PC-3 (cell line): ENCODE results near the gene POMT2.

ENCODE experiments used
- CTCF ChIP-seq: fragments of 300-600 bp; sonication (generic); conservative IDR thresholded peaks from 2 replicates; pipeline ENCODE4 v1.5.1; 2017; ENCODE audit warnings: antibody characterized with exemption, low read depth, mild to moderate bottlenecking, low read length
- EZH2 ChIP-seq: fragments of 300-600 bp; sonication (generic); IDR thresholded peaks from one replicate; pipeline ENCODE4 v1.6.1; 2017; ENCODE audit warnings: antibody characterized with exemption, mild to moderate bottlenecking, low read length; ENCODE audit not compliant: unreplicated experiment
- EZH2phosphoT487 ChIP-seq: fragments of 300-600 bp; sonication (generic); IDR thresholded peaks from 2 replicates; pipeline ENCODE4 v1.6.1; 2018; ENCODE audit warnings: mild to moderate bottlenecking, antibody characterized with exemption, low read length, borderline replicate concordance

DNA sequence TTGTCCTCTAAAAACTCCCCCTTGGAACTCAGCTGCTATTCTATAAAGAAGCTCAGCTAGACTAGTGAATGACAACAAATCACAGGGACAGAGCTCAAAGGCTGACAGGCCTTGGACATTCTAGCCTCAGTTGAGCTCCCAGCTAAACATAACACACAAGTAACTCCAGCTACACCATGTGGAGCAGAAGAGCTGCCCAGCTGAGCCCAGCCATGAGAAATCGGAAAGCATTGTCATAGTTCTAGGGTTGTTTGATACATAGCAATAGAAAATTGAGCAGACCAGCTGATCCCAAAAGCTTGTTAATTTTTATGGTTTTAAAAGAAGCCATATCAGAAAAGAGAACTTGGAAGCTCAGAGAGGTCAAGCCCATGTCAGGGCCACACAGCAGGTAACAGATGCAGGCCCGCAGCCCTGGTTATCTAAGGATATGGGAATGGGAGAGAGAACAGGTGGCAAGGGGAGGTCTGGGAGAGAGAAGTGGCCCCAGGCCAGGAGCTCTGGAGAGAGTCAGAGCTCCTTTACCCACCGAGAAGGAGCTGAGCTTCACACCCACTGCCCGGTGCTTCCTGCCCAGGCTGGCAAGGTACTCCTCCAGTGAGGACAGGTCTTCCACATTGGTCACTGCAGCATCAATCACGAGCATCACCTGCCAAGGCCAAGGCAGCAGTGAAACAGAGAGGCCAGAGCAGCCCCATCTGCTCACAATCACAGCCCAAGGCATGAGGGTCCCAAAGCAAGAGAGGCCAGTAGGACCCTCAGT, 52.6 kb downstream of the POMT2 start:
- TF ChIP-seq CTCF (no peak), EZH2 (no peak), EZH2phosphoT487 (no peak)
